ENCODE data around the gene ESYT2.

The ESYT2 gene

DNA sequence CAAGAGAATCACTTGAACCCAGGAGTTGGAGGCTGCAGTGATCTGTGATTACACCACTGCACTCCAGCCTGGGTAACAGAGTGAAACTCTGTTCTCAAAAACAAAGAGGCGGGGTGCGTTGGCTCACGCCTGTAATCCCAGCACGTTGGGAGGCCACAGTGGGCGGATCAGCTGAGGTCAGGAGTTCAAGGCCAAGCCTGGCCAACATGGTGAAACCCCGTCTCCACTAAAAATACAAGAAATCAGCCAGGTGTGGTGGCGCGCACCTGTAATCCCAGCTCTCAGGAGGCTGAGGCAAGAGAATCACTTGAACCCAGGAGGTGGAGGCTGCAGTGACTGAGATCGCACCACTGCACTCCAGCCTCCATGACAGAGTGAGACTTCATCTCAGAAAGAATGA is 82.4 kb downstream of the ESYT2 start:
- POLR2A ChIA-PET, result no interaction called here
- no peak for TF ChIP-seq SETDB1 (IDR thresholded peaks at IDR 0.05; ENCODE audit: insufficient read length, low read length)
- TF ChIP-seq, protein P1, sequence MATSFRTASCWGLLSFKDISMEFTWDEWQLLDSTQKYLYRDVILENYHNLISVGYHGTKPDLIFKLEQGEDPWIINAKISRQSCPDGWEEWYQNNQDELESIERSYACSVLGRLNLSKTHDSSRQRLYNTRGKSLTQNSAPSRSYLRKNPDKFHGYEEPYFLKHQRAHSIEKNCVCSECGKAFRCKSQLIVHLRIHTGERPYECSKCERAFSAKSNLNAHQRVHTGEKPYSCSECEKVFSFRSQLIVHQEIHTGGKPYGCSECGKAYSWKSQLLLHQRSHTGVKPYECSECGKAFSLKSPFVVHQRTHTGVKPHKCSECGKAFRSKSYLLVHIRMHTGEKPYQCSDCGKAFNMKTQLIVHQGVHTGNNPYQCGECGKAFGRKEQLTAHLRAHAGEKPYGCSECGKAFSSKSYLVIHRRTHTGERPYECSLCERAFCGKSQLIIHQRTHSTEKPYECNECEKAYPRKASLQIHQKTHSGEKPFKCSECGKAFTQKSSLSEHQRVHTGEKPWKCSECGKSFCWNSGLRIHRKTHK (tag by site-specific recombination; IDR thresholded peaks at IDR 0.05), result no peak
- no peak for TF ChIP-seq GLI2 (tag by site-specific recombination; IDR thresholded peaks at IDR 0.05; ENCODE audit: borderline replicate concordance, low read depth)
- TF ChIP-seq YY2 (tag by site-specific recombination; IDR thresholded peaks at IDR 0.05), result no peak
- TF ChIP-seq IKZF3 (tag by site-specific recombination; IDR thresholded peaks at IDR 0.05), result no peak
- no peak for TF ChIP-seq ZNF830 (tag by site-specific recombination; IDR thresholded peaks at IDR 0.05; ENCODE audit: low read depth)
- TF ChIP-seq ZNF501 (tag by site-specific recombination; IDR thresholded peaks at IDR 0.05), result no peak
- TF ChIP-seq SCRT2 (tag by site-specific recombination; IDR thresholded peaks at IDR 0.05), result no peak
- TF ChIP-seq ZBTB44 (tag by site-specific recombination; IDR thresholded peaks at IDR 0.05), result no peak
- TF ChIP-seq, protein P2, sequence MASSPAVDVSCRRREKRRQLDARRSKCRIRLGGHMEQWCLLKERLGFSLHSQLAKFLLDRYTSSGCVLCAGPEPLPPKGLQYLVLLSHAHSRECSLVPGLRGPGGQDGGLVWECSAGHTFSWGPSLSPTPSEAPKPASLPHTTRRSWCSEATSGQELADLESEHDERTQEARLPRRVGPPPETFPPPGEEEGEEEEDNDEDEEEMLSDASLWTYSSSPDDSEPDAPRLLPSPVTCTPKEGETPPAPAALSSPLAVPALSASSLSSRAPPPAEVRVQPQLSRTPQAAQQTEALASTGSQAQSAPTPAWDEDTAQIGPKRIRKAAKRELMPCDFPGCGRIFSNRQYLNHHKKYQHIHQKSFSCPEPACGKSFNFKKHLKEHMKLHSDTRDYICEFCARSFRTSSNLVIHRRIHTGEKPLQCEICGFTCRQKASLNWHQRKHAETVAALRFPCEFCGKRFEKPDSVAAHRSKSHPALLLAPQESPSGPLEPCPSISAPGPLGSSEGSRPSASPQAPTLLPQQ (tag by site-specific recombination; IDR thresholded peaks at IDR 0.05), result no peak
- no peak for TF ChIP-seq ZNF341 (tag by site-specific recombination; IDR thresholded peaks at IDR 0.05; ENCODE audit: low read depth)
- no peak for TF ChIP-seq SP2 (tag by site-specific recombination; IDR thresholded peaks at IDR 0.05)
- TF ChIP-seq ZNF311 (tag by site-specific recombination; IDR thresholded peaks at IDR 0.05; ENCODE audit: borderline replicate concordance), result no peak
- no peak for TF ChIP-seq ZBTB48 (tag by site-specific recombination; IDR thresholded peaks at IDR 0.05)
- no peak for TF ChIP-seq KLF8 (tag by site-specific recombination; IDR thresholded peaks at IDR 0.05)
- no peak for TF ChIP-seq ZFP41 (tag by site-specific recombination; IDR thresholded peaks at IDR 0.05; ENCODE audit: borderline replicate concordance)
- TF ChIP-seq, protein P3, sequence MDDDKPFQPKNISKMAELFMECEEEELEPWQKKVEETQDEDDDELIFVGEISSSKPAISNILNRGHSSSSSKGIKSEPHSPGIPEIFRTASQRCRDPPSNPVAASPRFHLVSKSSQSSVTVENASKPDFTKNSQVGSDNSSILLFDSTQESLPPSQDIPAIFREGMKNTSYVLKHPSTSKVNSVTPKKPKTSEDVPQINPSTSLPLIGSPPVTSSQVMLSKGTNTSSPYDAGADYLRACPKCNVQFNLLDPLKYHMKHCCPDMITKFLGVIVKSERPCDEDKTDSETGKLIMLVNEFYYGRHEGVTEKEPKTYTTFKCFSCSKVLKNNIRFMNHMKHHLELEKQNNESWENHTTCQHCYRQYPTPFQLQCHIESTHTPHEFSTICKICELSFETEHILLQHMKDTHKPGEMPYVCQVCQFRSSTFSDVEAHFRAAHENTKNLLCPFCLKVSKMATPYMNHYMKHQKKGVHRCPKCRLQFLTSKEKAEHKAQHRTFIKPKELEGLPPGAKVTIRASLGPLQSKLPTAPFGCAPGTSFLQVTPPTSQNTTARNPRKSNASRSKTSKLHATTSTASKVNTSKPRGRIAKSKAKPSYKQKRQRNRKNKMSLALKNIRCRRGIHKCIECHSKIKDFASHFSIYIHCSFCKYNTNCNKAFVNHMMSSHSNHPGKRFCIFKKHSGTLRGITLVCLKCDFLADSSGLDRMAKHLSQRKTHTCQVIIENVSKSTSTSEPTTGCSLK (tag by site-specific recombination; IDR thresholded peaks at IDR 0.05), result no peak
- TF ChIP-seq KLF10 (tag by site-specific recombination; IDR thresholded peaks at IDR 0.05), result no peak
- TF ChIP-seq ZNF214 (tag by site-specific recombination; IDR thresholded peaks at IDR 0.05; ENCODE audit: borderline replicate concordance), result no peak
- no peak for TF ChIP-seq KLF7 (tag by site-specific recombination; IDR thresholded peaks at IDR 0.05; ENCODE audit: borderline replicate concordance)
- no peaks in the 10 kb centered on the region for H3K9me3 ChIP-seq (ENCODE audit: control insufficient read depth, insufficient read depth, low read depth, low read length)
- H3K4me3 ChIP-seq (ENCODE audit: low read depth, low read length), result no peak overlapping the region
- no peak overlapping the region for H3K27ac ChIP-seq (ENCODE audit: extremely low read depth, low read depth, low read length)
- no peaks in the 10 kb centered on the region for H3K4me1 ChIP-seq (ENCODE audit: control insufficient read depth, insufficient read depth, low read length)
- peaks cover 0 to 36% of the 10 kb centered on the region in 2 experiments; a peak in 2 of 3 replicates for H3K36me3 ChIP-seq (ENCODE audit: control insufficient read depth in 2 of 2, insufficient read depth in 1 of 2, low read length in 2 of 2)
- CTCF ChIA-PET, result no interaction called here
